Renal cortex interstitium (tissue), 11 donors: Measurements from ENCODE around the gene MFGE8. TPM values are rescaled to one million over a fixed set of nuclear protein-coding genes. Genes with fewer than 3 reads are reported as not detected.

ENCODE experiments used
- DNase-seq, 11 donors: peaks; one replicate each; pipeline ENCODE4 v3.0.0-alpha.2; 2013; ENCODE audit warnings: low read depth in 9 of 11, low spot score in 4 of 11; ENCODE audit errors: extremely low read depth in 1 of 11
- polyA plus RNA-seq, 3 donors: library from polyadenylated mRNA; unstranded; fragments of 120-200 nt; gene quantifications; one replicate each; pipeline ENCODE4 v1.2.1, GENCODE V29; 2013; ENCODE audit not compliant: insufficient read length in 3 of 3

Gene MFGE8
- polyA plus RNA-seq, 3 donors: 84.1 to 136 (median 103) TPM

- no peak for DNase-seq
Measured at GRCh38 chr15:88887068-88887580, 26.1 kb downstream of the MFGE8 start.

GRCh38 chr15:88882785-88883184 lies 30.4 kb downstream of the MFGE8 start:
- DNase-seq: no peak

- no peak for DNase-seq
Measured at GRCh38 chr15:88881775-88882174, 31.4 kb downstream of the MFGE8 start.

GRCh38 chr15:88880944-88881740 lies 32.0 kb downstream of the MFGE8 start:
- DNase-seq: no peak

DNA sequence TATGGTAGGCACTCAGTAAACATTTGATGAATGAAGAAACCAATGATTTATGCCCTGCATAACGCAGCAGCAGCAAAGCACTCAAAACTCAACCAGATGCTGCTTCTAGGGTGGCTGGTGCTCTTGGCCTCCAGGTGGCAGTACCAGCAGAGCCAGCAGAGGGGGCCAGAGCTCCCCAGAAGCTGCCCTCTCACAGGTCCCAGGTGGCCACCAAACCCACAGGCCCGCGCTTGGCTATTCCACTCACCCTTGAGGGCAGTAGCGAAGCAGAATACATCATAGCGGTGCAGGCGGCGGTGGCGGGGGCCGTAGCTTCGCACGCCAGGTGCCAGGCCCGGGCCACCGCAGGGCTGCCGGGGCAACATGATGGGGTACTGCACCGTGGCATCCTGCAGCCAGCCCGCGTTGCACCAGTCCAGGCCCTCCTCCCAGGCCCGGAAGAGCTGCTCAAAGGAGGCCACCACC lies 34.4 kb downstream of the MFGE8 start:
- DNase-seq: no peak

GRCh38 chr15:88877906-88878305 lies 35.3 kb downstream of the MFGE8 start:
- no peak for DNase-seq

GRCh38 chr15:88877415-88877814 lies 35.8 kb downstream of the MFGE8 start:
- DNase-seq: no peak

DNA sequence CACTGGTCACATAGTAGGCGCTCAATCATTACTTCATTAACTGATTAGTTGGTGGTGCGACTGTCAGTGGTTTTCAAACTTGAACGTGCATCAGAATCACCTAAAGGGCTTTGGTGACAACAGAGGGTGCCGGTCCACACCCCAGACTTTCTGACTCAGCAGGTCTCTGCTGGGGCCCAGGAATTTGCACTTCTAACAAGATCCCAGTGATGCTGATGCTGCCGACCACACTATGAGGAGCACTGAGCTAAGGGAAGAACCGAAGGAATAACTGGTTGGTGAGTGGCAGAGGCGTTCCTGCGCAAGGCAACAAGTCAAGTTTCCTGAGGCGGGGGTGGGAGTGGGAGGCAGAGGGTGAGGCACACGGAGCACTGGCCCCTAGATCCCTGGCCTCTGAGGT lies 36.6 kb downstream of the MFGE8 start:
- DNase-seq: no peak

DNA sequence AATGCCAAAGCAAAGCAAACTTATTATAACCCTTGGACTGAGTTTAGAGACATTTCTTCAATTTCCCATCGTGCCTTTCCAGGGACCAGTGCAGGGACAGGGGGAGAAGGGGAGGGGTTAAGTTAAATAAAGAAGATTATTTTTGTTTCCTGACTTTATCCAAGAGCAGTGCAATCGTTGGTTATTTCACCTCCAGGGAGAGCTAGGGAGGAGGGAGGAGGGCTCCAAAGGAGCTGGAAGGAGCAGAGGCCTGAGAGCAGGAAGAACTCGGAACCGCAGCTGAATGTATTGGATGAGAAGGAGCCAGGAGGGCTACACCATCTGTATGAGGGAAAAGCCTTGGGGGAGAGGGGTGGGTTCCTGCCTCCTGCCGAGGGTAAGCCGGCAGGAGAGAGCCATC lies 38.5 kb downstream of the MFGE8 start:
- DNase-seq: no peak

- no peak for DNase-seq
Measured at GRCh38 chr15:88874275-88874674, 38.9 kb downstream of the MFGE8 start.

DNA sequence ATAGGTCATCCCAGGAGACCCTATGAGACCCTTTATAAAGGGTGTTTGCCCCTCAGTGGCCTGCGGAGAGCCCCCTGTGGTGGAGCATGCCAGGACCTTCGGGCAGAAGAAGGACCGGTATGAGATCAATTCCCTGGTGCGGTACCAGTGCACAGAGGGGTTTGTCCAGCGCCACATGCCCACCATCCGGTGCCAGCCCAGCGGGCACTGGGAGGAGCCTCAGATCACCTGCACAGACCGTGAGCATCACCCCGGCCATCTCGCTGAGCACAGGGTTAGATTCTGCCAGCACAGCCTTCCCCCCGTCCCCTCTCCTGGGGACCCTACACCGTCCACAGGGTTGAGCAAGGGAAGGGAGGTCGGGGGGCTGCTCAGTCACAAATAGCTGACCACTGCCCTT lies 39.4 kb downstream of the MFGE8 start:
- no peak for DNase-seq

DNA sequence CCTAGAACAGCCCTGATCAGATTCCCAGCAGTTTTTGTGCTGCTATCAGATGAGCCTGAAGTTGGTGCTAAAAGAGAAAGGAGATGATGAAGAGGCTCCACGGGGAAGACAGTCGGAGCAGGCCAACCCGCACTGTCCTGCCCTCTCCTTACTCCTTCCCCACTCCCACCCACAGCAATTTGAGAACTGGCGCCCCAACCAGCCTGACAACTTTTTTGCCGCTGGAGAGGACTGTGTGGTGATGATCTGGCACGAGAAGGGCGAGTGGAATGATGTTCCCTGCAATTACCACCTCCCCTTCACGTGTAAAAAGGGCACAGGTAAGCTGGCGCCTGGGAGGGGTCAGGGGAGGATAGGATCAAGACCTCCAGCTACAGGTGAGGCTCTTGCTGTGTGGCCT lies 40.5 kb downstream of the MFGE8 start:
- DNase-seq: no peak

GRCh38 chr15:88872106-88872505 lies 41.1 kb downstream of the MFGE8 start:
- no peak for DNase-seq

DNA sequence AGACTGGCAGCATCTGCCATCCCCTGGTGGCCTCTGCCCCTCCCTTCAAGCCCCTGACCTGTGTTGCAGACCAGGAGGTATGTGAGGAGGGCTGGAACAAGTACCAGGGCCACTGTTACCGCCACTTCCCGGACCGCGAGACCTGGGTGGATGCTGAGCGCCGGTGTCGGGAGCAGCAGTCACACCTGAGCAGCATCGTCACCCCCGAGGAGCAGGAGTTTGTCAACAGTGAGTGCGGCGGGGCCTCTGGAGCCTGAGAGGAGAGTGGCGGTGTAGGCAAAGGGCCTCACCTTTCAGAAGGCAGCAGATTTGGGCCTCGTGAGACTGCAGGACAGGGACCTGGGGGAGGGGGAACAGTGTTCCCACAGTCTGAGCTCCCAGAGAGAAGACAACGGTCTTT lies 41.9 kb downstream of the MFGE8 start:
- no peak for DNase-seq

GRCh38 chr15:88866295-88866881 lies 46.8 kb downstream of the MFGE8 start:
- no peak for DNase-seq

GRCh38 chr15:88865498-88866099 lies 47.6 kb downstream of the MFGE8 start:
- no peak for DNase-seq

- DNase-seq: no peak
Measured at GRCh38 chr15:88864861-88865497, 48.2 kb downstream of the MFGE8 start.

- DNase-seq: no peak
Measured at GRCh38 chr15:88863412-88863811, 49.8 kb downstream of the MFGE8 start.

DNA sequence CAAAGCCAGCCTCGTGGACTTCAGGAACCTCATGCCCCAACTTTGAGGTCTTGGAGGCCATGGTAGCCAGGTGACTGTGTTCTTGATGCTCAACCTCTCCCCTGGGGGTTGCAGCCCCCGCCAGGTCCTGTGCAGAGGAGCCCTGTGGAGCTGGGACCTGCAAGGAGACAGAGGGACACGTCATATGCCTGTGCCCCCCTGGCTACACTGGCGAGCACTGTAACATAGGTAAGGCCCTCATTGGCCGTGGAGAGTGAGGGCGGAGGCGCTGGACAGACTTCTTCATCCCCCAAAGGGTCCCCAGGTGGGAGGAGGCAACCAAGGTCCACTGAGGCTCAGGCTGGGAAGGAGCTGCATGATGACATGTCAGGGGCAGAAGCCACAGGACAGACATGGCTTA lies 53.0 kb downstream of the MFGE8 start:
- no peak for DNase-seq

- no peak for DNase-seq
Measured at GRCh38 chr15:88859550-88859949, 53.6 kb downstream of the MFGE8 start.
